ENCODE results near the gene ELK3. TPM values are rescaled to one million over a fixed set of nuclear protein-coding genes. Genes with fewer than 3 reads are reported as not detected.

Gene ELK3
- total RNA-seq, 3 donors from 2014 or later (not counting 1 experiment from before 2014, with no cell fraction given): 17.8 to 28.8 (median 20.9) TPM

DNA sequence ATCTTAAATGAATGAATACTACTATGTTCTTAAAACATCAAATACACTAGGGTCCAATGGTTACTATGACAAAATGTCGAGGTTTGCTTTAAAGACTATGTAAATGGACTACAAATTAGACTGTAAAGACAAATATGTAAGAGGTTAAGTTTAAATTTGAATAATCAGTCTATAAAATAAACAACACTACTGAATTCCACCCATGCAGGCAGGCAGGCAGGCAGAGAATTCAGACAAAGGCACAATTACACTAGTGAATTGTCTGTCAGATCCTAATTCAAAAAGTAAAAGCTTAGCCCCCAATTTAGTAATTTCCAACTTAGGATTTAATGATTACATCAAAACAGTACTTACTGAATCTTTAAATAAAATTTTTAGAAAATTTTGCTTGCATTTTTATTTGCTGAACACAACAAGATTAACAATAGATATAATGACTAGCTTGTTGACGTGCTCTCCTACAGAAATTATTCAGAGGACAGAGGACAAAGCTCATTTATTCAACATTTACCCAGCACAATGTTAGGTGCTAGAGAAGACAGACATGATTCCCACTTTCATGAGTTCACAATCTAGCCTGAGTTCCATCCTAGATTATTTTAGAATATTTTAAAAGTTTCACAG lies 108.6 kb downstream of the ELK3 start:
- Histone ChIP-seq H3K36me3 (ENCODE audit: control insufficient read depth, insufficient read depth, low read length) (peaks cover 26% of the 10 kb centered on the region), H3K9me3 (ENCODE audit: control insufficient read depth, insufficient read depth, low read length) (no peaks in the 10 kb centered on the region), H3K27ac (ENCODE audit: low read length) (no peak overlapping the region), H3K4me3 (ENCODE audit: low read length) (no peak overlapping the region), H3K4me1 (ENCODE audit: control insufficient read depth, insufficient read depth, low read length) (peaks cover 6% of the 10 kb centered on the region), H3K27me3 (ENCODE audit: control insufficient read depth, insufficient read depth, low read length) (no peaks in the 10 kb centered on the region)
- no peaks in the 10 kb centered on the region for H3K27me3 Mint-ChIP-seq (ENCODE audit: low read depth in 2 of 2)
- peaks cover 20 to 40% of the 10 kb centered on the region in 2 donors for H3K4me1 Mint-ChIP-seq
- no CpG with 5 or more reads among the region's 2 CpGs for WGBS (ENCODE audit: insufficient coverage)
- intact Hi-C loops (cut with micrococcal nuclease): loop anchor here (5.0 kb wide), 1 partner anchor 35 kb away; no protein-coding TSS in a partner anchor
- no peak overlapping the region for H3K4me3 Mint-ChIP-seq
- TF ChIP-seq CTCF (IDR thresholded peaks at IDR 0.05): no peak
- peaks cover 11% of the 10 kb centered on the region for H3K36me3 Mint-ChIP-seq
- peak overlapping the region in 1 of 2 donors; percentile 67 for H3K27ac Mint-ChIP-seq
- no peak for DNase-seq
- H3K9me3 Mint-ChIP-seq: no peaks in the 10 kb centered on the region
- no peak for ATAC-seq

GRCh38 chr12:96303653-96304052 lies 109.5 kb downstream of the ELK3 start:
- Histone ChIP-seq H3K9me3 (ENCODE audit: control insufficient read depth, insufficient read depth, low read length) (no peaks in the 10 kb centered on the region), H3K4me3 (ENCODE audit: low read length) (no peak overlapping the region), H3K27ac (ENCODE audit: low read length) (no peak overlapping the region), H3K27me3 (ENCODE audit: control insufficient read depth, insufficient read depth, low read length) (no peaks in the 10 kb centered on the region), H3K36me3 (ENCODE audit: control insufficient read depth, insufficient read depth, low read length) (peaks cover 23% of the 10 kb centered on the region), H3K4me1 (ENCODE audit: control insufficient read depth, insufficient read depth, low read length) (peaks cover 6% of the 10 kb centered on the region)
- ATAC-seq (no peak), DNase-seq (no peak)
- Mint-ChIP-seq H3K4me3 (no peak overlapping the region), H3K27ac (no peak overlapping the region), H3K27me3 (ENCODE audit: low read depth in 2 of 2) (no peaks in the 10 kb centered on the region), H3K9me3 (no peaks in the 10 kb centered on the region), H3K36me3 (peaks cover 7% of the 10 kb centered on the region), H3K4me1 (peaks cover 21 to 41% of the 10 kb centered on the region in 2 donors)
- TF ChIP-seq CTCF (IDR thresholded peaks at IDR 0.05): no peak
- intact Hi-C loops (cut with micrococcal nuclease): loop anchor here (5.0 kb wide), 1 partner anchor 34 kb away; no protein-coding TSS in a partner anchor

DNA sequence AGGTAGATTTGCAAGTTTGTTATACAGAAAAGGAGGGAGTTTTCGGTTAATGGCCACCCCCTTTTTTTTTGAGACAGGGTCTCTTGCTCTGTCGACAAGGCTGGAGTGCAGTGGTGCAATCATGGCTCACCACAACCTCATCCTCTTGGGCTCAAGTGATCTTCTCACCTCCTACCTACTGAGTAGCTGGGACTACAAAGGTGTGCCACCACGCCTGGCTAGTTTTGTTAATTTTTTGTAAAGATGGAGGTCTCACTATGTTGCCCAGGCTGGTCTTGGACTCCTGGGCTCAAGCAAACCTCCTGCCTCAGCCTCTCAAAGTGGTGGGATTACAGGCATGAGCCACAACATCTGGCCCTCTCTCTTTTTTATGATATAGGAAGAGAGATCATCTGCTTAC lies 111.5 kb downstream of the ELK3 start:
- no peaks in the 10 kb centered on the region for H3K9me3 ChIP-seq (ENCODE audit: control insufficient read depth, insufficient read depth, low read length)
- H3K36me3 ChIP-seq (ENCODE audit: control insufficient read depth, insufficient read depth, low read length): peaks cover 21% of the 10 kb centered on the region
- H3K36me3 Mint-ChIP-seq: peaks cover 7% of the 10 kb centered on the region
- peaks cover 6% of the 10 kb centered on the region for H3K4me1 ChIP-seq (ENCODE audit: control insufficient read depth, insufficient read depth, low read length)
- H3K4me3 ChIP-seq (ENCODE audit: low read length): no peak overlapping the region
- no peak overlapping the region for H3K27ac ChIP-seq (ENCODE audit: low read length)
- no peak for TF ChIP-seq CTCF (IDR thresholded peaks at IDR 0.05)
- no peak overlapping the region for H3K4me3 Mint-ChIP-seq
- no peaks in the 10 kb centered on the region for H3K27me3 ChIP-seq (ENCODE audit: control insufficient read depth, insufficient read depth, low read length)
- WGBS (ENCODE audit: insufficient coverage): 65% methylated on average over 3 of the region's 3 CpGs
- no peak for DNase-seq
- no peaks in the 10 kb centered on the region for H3K9me3 Mint-ChIP-seq
- intact Hi-C loops (cut with micrococcal nuclease): no loop called here
- H3K27ac Mint-ChIP-seq: peak overlapping the region; percentile 66 to 69
- H3K27me3 Mint-ChIP-seq (ENCODE audit: low read depth in 2 of 2): no peaks in the 10 kb centered on the region
- peaks cover 26 to 46% of the 10 kb centered on the region in 2 donors for H3K4me1 Mint-ChIP-seq
- ATAC-seq: peak in 1 of 3 donors; percentile 56

DNA sequence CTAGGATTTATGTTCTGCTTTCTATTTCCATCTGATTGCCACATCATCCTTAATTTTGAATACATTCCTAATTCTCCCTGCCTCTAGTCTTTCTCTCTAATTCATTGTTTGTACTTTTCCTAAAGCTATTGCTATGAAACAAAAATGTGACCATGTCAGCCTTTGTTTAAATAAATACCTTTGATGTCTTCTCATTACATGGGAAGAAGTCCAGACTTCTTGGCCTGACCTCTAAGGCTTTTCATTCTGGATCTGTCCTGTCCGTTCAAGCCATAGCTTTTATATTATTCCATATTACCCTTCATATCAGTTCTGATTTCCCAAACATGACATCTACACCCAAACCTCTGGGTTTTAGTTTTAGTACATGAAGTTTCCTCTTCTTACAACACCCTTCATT lies 114.7 kb downstream of the ELK3 start:
- Mint-ChIP-seq H3K9me3 (no peaks in the 10 kb centered on the region), H3K27me3 (ENCODE audit: low read depth in 2 of 2) (no peaks in the 10 kb centered on the region), H3K36me3 (peaks cover 7% of the 10 kb centered on the region), H3K4me3 (no peak overlapping the region), H3K4me1 (peaks cover 20 to 38% of the 10 kb centered on the region in 2 donors), H3K27ac (peak overlapping the region; percentile 17 to 19)
- no peaks in the 10 kb centered on the region for H3K27me3 ChIP-seq (ENCODE audit: control insufficient read depth, insufficient read depth, low read length)
- intact Hi-C loops (cut with micrococcal nuclease): no loop called here
- TF ChIP-seq CTCF (IDR thresholded peaks at IDR 0.05): no peak
- no peak overlapping the region for H3K4me3 ChIP-seq (ENCODE audit: low read length)
- H3K4me1 ChIP-seq (ENCODE audit: control insufficient read depth, insufficient read depth, low read length): peaks cover 6% of the 10 kb centered on the region
- no peaks in the 10 kb centered on the region for H3K9me3 ChIP-seq (ENCODE audit: control insufficient read depth, insufficient read depth, low read length)
- WGBS (ENCODE audit: insufficient coverage): 89% methylated on average over 1 of the region's 1 CpG
- DNase-seq (no peak), ATAC-seq (no peak)
- peaks cover 38% of the 10 kb centered on the region for H3K36me3 ChIP-seq (ENCODE audit: control insufficient read depth, insufficient read depth, low read length)
- no peak overlapping the region for H3K27ac ChIP-seq (ENCODE audit: low read length)

Data from natural killer cell (primary cell).